ENCODE results near the gene FARP1. TPM values are rescaled to one million over a fixed set of nuclear protein-coding genes. Genes with fewer than 3 reads are reported as not detected.

The FARP1 gene
- total and polyA plus RNA-seq, 2 of the 8 experiments (the other 6 are each of a cell fraction or from before 2014, with no cell fraction given): 24.7 to 104 TPM

DNA sequence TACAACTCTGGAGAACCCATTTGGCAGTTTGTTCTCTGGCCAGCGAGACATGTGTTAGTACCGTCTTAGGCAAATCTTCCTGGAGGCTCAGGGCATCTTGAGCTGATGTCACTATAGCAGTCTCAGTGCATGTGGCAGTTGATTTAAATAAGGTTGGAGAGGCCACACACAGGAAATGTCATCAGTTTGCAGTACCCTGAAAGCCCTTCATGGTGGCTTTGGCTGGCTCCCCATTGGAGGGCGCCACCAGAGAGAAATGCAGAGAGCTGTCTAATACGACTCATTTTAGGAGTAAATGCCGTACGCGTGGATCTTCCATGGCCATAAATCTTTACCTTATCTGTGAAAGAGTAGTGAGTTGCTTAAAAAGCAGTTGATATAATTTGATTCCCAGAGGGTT, 270.9 kb downstream of the FARP1 start:
- 93% methylated on average over 7 of the region's 7 CpGs; no CpG with 5 or more reads in 1 of the 2 experiments for WGBS, 2 experiments (ENCODE audit: extremely low coverage in 1 of 2, insufficient coverage in 1 of 2, insufficient read length in 1 of 2, insufficient replicate concordance in 2 of 2, low coverage in 1 of 2, low lambda C conversion rate in 2 of 2, missing lambda C conversion rate in 1 of 2)
- no peak for DNase-seq (ENCODE audit: low read depth in 1 of 2, low spot score in 2 of 2)
- Histone ChIP-seq H3K14ac (ENCODE audit: insufficient read length) (no peak overlapping the region), H4K8ac (ENCODE audit: extremely low read depth, insufficient read depth, low read length) (no peak overlapping the region), H3K4ac (replicated peaks; ENCODE audit: insufficient read length, low read depth, low read length) (no peak overlapping the region), H2BK15ac (ENCODE audit: low read length) (no peak overlapping the region), H3K79me2 (ENCODE audit: control insufficient read depth in 1 of 2, insufficient read depth in 2 of 2, low read length in 2 of 2) (no peaks in the 10 kb centered on the region), H4K91ac (replicated peaks; ENCODE audit: insufficient read length, low read length) (no peak overlapping the region), H3K9me3 (ENCODE audit: insufficient read depth in 2 of 2, low read depth in 1 of 2, low read length in 1 of 2) (no peaks in the 10 kb centered on the region), H3K27ac (ENCODE audit: low read depth, low read length) (no peak overlapping the region), H3K18ac (ENCODE audit: extremely low read depth, low read length) (no peak overlapping the region), H3K36me3 (ENCODE audit: control insufficient read depth in 2 of 4, insufficient read depth in 4 of 4, low read length in 3 of 4) (peaks cover 3 to 21% (median 11%) of the 10 kb centered on the region in 4 experiments; a peak in 7 of 8 replicates), H3K23ac (ENCODE audit: insufficient read length) (no peak overlapping the region), H2BK20ac (ENCODE audit: low read length) (no peak overlapping the region), H3K4me3 (ENCODE audit: extremely low read depth in 1 of 4, insufficient read depth in 2 of 4, low read depth in 3 of 4, low read length in 4 of 4) (no peak overlapping the region), H3K4me2 (ENCODE audit: insufficient read depth in 1 of 2, low read depth in 2 of 2, low read length in 2 of 2) (no peak overlapping the region), H3K9ac (replicated peaks in 1 of 4; ENCODE audit: extremely low read depth in 1 of 4, low read depth in 3 of 4, low read length in 3 of 4) (no peak overlapping the region), H3K79me1 (ENCODE audit: low read depth, low read length) (no peaks in the 10 kb centered on the region), H2AFZ (ENCODE audit: low read length) (no peak overlapping the region), H2BK5ac (ENCODE audit: low read depth, low read length) (no peak overlapping the region), H2BK12ac (ENCODE audit: low read depth, low read length) (no peak overlapping the region), H4K20me1 (replicated peaks in 1 of 2; ENCODE audit: control insufficient read depth in 1 of 2, insufficient read depth in 2 of 2, low read length in 2 of 2) (no peaks in the 10 kb centered on the region), H3K23me2 (ENCODE audit: low read depth, low read length) (no peaks in the 10 kb centered on the region), H3K4me1 (replicated peaks in 1 of 4; ENCODE audit: control insufficient read depth in 3 of 4, insufficient read depth in 4 of 4, low read length in 3 of 4) (no peaks in the 10 kb centered on the region), H3K27me3 (replicated peaks in 1 of 4; ENCODE audit: control insufficient read depth in 3 of 4, extremely low read depth in 1 of 4, insufficient read depth in 3 of 4, low read length in 3 of 4) (no peaks in the 10 kb centered on the region), H2AK5ac (ENCODE audit: low read depth, low read length) (no peak overlapping the region), H4K5ac (ENCODE audit: insufficient read length, low read depth, low read length) (no peak overlapping the region), H3K56ac (replicated peaks; ENCODE audit: insufficient read length, low read depth, low read length) (no peak overlapping the region), H2BK120ac (replicated peaks; ENCODE audit: low read depth, low read length) (no peak overlapping the region)
- FAIRE-seq: no peak
- CTCF ChIA-PET (ENCODE audit: partially characterized antibody): interaction anchor here (0.6 to 2.2 kb wide), 11 partner anchors 9 to 428 kb away, joined by 3 to 9 read pairs (median 4); no protein-coding TSS in a partner anchor
- no peak for TF ChIP-seq KDM5A (IDR thresholded peaks at IDR 0.05; ENCODE audit: low read length)
- TF ChIP-seq, protein P1, sequence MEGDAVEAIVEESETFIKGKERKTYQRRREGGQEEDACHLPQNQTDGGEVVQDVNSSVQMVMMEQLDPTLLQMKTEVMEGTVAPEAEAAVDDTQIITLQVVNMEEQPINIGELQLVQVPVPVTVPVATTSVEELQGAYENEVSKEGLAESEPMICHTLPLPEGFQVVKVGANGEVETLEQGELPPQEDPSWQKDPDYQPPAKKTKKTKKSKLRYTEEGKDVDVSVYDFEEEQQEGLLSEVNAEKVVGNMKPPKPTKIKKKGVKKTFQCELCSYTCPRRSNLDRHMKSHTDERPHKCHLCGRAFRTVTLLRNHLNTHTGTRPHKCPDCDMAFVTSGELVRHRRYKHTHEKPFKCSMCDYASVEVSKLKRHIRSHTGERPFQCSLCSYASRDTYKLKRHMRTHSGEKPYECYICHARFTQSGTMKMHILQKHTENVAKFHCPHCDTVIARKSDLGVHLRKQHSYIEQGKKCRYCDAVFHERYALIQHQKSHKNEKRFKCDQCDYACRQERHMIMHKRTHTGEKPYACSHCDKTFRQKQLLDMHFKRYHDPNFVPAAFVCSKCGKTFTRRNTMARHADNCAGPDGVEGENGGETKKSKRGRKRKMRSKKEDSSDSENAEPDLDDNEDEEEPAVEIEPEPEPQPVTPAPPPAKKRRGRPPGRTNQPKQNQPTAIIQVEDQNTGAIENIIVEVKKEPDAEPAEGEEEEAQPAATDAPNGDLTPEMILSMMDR (IDR thresholded peaks at IDR 0.05; ENCODE audit: control extremely low read depth in 1 of 3, insufficient read depth in 1 of 3, low read depth in 1 of 3, low read length in 3 of 3): peak; percentile 11 to 36 (median 12); a peak in 3 of 4 replicates
- TF ChIP-seq GTF2F1 (IDR thresholded peaks at IDR 0.05; ENCODE audit: borderline replicate concordance, low read depth, low read length): no peak
- POLR2A ChIA-PET (ENCODE audit: partially characterized antibody): interaction anchor here (1.1 kb wide), 1 partner anchor 13 kb away, joined by 6 read pairs; no protein-coding TSS in a partner anchor

All from H1 (cell line).